ENCODE measurements around the gene POLR3B.
"Not testable (repeated sequence)": the region's sequence is repeated elsewhere in the genome, so short reads cannot be mapped to it uniquely, and the experiment has no call there.

Gene POLR3B

GRCh38 chr12:106359646-106360399, 2.3 kb downstream of the POLR3B start:
- TF ChIP-seq POLR2A (IDR thresholded peaks at IDR 0.05; ENCODE audit: low read length) (no peak), GATA1 (IDR thresholded peaks at IDR 0.05; ENCODE audit: low read depth, low read length) (no peak)

DNA sequence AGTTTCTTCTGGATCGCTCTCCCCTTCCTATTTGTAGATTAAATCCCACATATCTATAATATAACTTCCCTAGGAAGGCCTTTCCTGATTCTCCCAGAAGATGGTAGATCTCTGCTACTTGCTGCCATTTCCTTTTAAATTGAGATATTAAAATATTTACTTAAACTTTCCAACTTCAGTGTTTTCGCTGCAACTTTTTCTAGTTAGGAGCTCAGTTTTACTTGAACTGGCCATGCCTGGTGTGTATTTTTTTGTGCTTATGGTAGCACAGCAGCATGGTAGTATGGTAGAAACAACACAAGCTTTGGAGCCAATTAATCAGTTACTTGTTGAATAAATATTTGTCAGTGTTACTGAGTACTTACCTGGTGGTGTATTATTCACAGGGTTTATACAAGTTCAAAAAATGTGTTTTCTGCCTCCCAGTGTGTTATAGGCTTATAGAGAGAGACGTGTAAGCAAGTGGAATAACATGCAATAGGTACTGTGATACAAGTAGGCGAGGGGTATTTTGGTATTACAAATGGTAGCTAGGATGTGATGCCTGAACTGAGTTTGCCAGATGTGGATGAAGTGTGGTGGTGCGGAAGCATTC, 2.9 kb downstream of the POLR3B start:
- TF ChIP-seq POLR2A (IDR thresholded peaks at IDR 0.05; ENCODE audit: low read length) (no peak), GATA1 (IDR thresholded peaks at IDR 0.05; ENCODE audit: low read depth, low read length) (no peak)
- DNase-seq: no peak

More at GRCh38 chr12:106359646-106360399, 2.3 kb downstream of the POLR3B start:
- DNase-seq: no peak

DNA sequence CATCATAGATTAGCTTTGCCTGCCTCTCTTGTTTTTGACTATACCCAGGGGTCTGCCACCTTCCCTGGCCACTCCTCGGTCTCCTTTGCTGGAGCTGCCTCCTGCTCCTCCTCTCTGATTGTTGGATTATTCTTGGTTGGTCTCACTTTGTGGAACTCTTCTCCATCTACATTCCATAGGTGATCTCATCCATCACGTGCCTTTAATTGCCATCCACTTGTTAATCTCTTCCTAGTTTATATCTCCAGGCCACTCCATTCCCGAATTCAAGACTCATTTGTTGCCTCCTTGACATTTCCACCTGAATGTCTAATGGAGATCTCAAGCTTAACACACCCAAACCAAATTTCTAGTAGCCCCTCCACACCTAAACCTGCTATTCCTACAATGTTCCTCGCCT, 5.4 kb downstream of the POLR3B start:
- no peak for TF ChIP-seq POLR2A (IDR thresholded peaks at IDR 0.05; ENCODE audit: low read length)
- TF ChIP-seq GATA1 (IDR thresholded peaks at IDR 0.05; ENCODE audit: low read depth, low read length): no peak
- no peak for DNase-seq

- DNase-seq: no peak
- no peak for TF ChIP-seq GATA1 (IDR thresholded peaks at IDR 0.05; ENCODE audit: low read depth, low read length)
- TF ChIP-seq POLR2A (IDR thresholded peaks at IDR 0.05; ENCODE audit: low read length): no peak
These were observed 6.7 kb downstream of the POLR3B start for GRCh38 chr12:106364261-106364660.

DNA sequence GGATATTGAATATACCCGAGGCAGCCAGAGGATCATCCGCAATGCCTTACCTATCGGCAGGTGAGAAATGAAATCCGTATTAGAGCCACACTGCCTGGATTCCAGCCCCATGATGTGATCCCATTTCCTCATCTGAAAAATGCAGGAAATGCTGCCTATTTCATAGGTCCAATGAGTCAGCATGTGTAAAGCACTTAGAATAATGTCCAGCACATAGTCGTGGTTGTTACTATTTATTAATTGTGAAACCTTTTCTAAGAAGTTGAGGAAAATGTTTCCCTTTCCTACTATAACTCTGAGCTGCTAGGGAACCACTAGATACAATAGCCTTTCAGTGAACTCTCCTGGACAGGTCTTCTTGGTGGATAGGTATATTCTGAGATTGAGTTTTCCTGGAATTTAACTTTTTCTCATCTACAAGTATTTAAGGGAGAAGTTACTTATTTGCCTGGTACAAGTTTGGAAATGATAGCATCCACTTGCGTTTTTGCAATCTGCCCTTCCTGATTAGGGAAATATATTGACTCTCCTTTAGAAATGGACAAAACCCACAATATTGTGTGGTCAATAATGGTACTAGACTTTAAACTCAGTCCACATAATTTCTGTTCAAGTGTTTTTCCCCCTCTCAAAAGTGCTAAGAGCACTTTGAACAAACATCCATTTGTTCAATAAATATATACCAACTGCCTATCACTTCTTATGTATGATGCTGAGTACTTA, 12.2 kb downstream of the POLR3B start:
- DNase-seq: no peak

DNA sequence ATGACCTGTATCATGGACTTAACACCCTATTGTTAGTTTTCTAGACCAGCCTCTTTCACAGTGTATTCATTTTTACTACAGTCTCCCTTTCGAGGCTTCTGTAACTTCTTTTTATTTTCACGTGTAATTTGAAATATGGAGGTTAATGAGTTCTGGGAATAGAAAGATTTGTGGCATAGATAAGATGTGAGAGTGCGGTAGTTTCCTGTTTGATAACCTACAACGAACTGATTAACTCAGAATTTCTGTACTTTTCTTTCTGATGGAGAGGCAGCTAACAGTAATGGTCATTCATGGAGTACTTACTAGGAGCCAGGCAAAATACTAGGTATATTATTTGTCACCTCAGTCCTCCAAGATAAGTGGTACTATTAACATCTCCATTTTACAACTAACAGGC, 21.2 kb downstream of the POLR3B start:
- TF ChIP-seq POLR2A (IDR thresholded peaks at IDR 0.05; ENCODE audit: low read length): no peak
- TF ChIP-seq GATA1 (IDR thresholded peaks at IDR 0.05; ENCODE audit: low read depth, low read length): no peak
- DNase-seq: no peak

More for the DNA sequence above, 12.2 kb downstream of the POLR3B start:
- TF ChIP-seq POLR2A (IDR thresholded peaks at IDR 0.05; ENCODE audit: low read length) (no peak), GATA1 (IDR thresholded peaks at IDR 0.05; ENCODE audit: low read depth, low read length) (no peak)

DNA sequence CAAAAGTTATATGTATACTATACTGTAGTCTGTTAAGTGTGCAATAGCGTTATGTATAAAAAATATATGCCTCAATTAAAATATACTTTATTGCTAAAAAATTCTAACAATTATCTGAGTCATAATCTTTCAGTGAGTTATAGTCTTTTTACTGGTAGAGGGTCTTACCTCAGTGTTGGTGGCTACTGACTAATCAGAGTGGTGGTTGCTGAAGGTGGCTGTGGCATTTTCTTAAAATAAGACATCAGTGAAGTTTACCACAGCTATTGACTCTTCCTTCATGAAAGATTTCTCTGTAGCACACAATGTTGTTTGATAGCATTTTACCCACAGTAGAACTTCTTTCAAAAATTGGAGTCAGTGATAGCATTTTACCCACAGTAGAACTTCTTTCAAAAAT, 23.4 kb downstream of the POLR3B start:
- TF ChIP-seq GATA1 (IDR thresholded peaks at IDR 0.05; ENCODE audit: low read depth, low read length): no peak
- TF ChIP-seq POLR2A (IDR thresholded peaks at IDR 0.05; ENCODE audit: low read length): no peak
- no peak for DNase-seq

DNA sequence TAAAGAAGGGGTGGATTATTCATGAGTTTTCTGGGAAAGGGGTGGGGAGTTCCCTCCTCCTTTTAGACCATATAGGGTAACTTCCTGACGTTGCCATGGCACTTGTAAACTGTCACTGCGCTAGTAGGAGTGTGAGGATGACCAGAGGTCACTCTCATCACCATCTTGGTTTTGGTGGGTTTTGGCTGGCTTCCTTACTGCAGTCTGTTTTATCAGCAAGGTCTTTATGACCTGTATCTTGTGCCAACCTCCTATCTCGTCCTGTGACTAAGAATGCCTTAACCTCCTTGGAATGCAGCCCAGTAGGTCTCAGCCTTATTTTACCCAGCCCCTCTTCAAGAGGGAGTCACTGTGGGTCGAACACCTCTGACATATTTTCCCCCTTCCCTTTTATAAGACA, 24.3 kb downstream of the POLR3B start:
- DNase-seq: not testable (repeated sequence)

DNA sequence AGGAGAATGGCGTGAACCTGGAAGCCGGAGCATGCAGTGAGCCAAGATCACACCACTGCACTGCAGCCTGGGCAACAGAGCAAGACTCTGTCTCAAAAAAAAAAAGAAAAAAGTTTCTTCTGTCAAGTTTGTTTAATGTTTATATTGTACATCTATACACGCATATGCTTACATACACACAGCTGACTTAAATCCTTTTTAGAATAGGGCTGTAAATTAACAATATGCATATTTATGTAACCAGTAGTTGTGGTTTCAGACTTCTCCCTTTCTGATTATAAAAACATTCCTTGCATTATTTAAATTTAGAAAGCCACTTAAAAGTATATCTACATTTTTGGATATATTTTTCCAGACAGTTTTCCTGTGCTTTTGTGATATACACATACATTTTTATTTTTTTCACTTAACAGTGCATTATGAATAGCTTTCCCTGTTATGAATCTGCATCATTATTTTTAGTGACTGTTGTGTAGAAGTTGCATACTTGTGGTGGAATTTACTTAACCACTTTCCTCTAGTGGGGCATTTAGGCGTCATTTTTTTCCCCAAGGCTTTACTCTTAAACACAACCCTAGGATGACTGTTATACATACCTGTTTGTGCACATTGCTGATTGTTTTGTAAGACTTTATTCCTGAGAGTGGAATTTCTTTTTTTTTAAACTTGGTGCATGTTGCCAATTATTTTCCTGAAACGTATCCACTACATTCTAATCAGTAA, 29.4 kb downstream of the POLR3B start:
- TF ChIP-seq POLR2A (IDR thresholded peaks at IDR 0.05; ENCODE audit: low read length) (no peak), GATA1 (IDR thresholded peaks at IDR 0.05; ENCODE audit: low read depth, low read length) (no peak)
- no peak for DNase-seq

GRCh38 chr12:106387848-106388377, 30.4 kb downstream of the POLR3B start:
- no peak for DNase-seq
- no peak for TF ChIP-seq GATA1 (IDR thresholded peaks at IDR 0.05; ENCODE audit: low read depth, low read length)

GRCh38 chr12:106389151-106389550, 31.6 kb downstream of the POLR3B start:
- DNase-seq: no peak
- TF ChIP-seq POLR2A (IDR thresholded peaks at IDR 0.05; ENCODE audit: low read length) (no peak), GATA1 (IDR thresholded peaks at IDR 0.05; ENCODE audit: low read depth, low read length) (no peak)

DNA sequence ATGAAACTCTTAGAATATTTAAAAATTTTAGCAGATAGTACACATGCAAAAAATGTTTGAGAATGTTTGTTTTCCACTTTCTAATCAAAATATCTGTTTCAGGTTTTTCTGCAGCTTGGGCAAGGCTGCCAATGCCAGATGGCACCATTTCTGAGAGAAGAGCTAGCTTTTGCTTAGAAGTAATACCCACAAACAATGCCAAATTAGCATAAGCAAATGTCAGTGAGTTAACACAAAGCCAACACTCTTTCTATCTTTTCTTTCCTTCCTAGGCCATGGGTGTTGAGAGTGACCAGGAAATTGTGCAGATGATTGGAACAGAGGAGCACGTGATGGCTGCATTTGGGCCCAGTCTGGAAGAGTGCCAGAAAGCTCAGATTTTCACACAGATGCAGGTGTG, 35.2 kb downstream of the POLR3B start:
- no peak for TF ChIP-seq POLR2A (IDR thresholded peaks at IDR 0.05; ENCODE audit: low read length)
- DNase-seq: no peak

DNA sequence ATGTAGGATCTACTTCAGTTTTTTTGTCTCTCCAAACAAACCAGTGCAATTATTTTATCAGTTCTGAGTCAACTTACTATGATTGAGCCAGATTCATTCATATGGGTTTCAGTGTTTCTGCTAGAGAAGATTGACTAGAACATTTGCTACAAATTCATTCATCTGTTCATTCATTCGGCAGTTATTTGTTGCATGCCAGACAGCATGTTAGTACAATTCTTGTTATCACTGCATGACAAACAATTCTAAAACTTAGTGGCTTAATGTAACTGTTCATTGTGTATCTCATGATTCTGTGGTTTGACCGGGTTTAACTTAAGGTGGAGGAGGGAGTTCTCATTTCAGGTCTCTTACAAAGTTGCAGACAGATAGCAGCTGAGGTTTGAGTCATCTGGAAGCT, 52.3 kb downstream of the POLR3B start:
- no peak for TF ChIP-seq POLR2A (IDR thresholded peaks at IDR 0.05; ENCODE audit: low read length)
- TF ChIP-seq GATA1 (IDR thresholded peaks at IDR 0.05; ENCODE audit: low read depth, low read length): no peak
- DNase-seq: no peak

DNA sequence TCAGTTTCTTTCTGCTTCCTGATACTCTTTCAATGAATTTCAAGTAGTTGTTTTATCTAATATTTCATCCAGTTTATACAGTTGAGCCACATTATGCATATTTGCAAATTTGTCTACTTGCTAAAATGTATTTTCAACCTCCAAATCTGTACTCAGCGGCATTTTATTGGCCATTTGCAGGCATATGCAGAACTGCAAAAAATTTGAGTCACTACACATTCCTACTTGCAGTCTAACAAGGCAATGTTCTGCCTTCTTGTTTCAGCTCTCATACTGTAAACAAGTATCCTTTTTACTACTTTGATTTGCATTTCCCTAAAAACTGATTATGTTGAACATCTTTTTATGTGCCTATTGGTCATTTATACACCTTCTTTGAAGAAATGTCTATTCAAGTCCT, 55.0 kb downstream of the POLR3B start:
- no peak for TF ChIP-seq GATA1 (IDR thresholded peaks at IDR 0.05; ENCODE audit: low read depth, low read length)
- TF ChIP-seq POLR2A (IDR thresholded peaks at IDR 0.05; ENCODE audit: low read length): no peak
- DNase-seq: no peak
